Bladder microvascular endothelial cell (primary cell): ENCODE measurements around the gene EMILIN3. TPM values are rescaled to one million over a fixed set of nuclear protein-coding genes. Genes with fewer than 3 reads are reported as not detected.

ENCODE experiments used
- total RNA-seq: library from RNA; depleted of rRNA; stranded (reverse); fragments of >200 nt; gene quantifications from 2 replicates; pipeline ENCODE4 v1.2.3, GENCODE V29; 2014

EMILIN3 gene
- under 0.01 and 0.06 TPM in 2 replicates for total RNA-seq

DNA sequence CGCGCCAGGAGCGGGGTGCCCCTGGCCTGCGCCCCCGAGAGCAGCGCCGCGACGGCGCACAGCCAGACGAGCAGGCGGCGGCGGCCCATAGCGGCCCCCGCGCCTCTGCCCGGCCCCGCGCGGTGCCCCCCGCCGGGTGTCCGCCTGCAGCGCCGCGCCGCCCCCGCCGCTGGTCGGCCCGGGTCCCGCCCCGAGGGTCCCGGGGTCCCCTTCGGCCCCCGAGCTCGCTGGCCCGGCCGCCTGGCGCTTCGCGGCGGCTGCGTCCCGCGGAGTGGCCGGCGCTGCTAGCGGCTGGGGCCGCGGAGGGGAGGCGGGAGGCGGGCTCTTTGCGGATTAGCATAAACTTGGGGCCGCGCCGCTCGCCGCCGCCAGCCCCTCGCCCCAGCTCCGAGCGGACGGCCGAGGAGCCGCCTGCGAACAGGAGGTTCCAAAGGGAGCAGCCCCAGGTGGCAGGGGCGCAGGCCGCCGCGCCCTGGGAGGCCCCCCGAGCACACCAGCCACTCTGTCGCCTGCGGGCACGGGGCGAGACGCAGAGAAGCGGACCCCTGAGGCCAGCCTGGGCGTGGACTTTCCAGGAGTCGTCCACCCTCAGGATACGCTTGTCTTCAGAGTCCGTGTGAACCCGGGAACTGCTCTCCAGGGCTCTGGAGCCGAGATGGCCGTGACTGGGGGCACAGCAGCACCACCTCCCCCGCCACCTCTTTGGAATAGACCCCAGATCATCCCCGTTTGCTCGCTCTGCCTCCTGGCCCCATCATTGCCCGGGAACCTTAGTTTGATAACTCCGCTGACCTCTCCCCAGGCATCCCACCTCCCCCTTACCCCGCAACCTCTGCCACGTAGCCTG lies at the start of gene EMILIN3:
EMILIN3 (minus strand) TSS at position 273 of the 847 bp plus-strand sequence; CDS start at position 89, 184 bp downstream.

GRCh38 chr20:41340327-41341055 lies 26.1 kb downstream of the EMILIN3 start, which contains the start of gene LPIN3:
LPIN3 (plus strand) TSS chr20:41340821; CDS start chr20:41345804, 4,983 bp downstream.

GRCh38 chr20:41317546-41318270 lies 48.9 kb downstream of the EMILIN3 start, which contains the start of gene ZHX3:
ZHX3 (minus strand) TSS chr20:41317731; CDS start chr20:41204916, 112,815 bp downstream.

Other genes starting within 250 kb of the EMILIN3 start
- gene PLCG1, start 229.3 kb downstream of the EMILIN3 start, total RNA-seq = 147 and 274 TPM in 2 replicates
- 5.3 and 9.3 TPM in 2 replicates for gene ZHX3, start 49.1 kb downstream of the EMILIN3 start, total RNA-seq
- 0.94 and 2.3 TPM in 2 replicates for gene LPIN3, start 26.0 kb downstream of the EMILIN3 start, total RNA-seq